ENCODE results near the gene CBLN1. TPM values are rescaled to one million over a fixed set of nuclear protein-coding genes. Genes with fewer than 3 reads are reported as not detected.

CBLN1 gene
- polyA plus RNA-seq, 1 donor from 2014 or later = 7.7 TPM

DNA sequence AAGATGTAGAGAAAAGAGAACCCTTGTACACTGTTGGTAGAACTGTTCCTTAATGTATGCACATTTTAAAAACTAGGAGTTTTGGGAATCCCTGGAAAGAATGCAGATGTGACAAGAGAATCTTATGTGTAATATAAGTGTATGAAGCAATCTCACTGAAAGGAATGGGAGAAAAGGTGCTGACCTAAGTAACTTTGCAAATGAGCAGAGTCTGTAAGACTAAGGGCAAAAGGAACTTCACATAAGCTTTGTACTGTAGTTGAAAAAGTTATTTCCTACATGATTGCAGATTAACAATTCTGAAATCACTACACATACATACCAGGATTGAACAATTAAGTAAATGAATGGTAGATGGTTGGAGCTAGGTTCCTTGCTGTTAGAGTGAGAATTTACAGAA lies 22.3 kb downstream of the CBLN1 start:
- no peaks in the 10 kb centered on the region for H3F3A ChIP-seq (ENCODE audit: insufficient read depth, low read length, poor library complexity, severe bottlenecking)
- no peak overlapping the region for H3K4me3 ChIP-seq (ENCODE audit: low read length)
- H3K9me2 ChIP-seq (ENCODE audit: insufficient read depth, low read length) = no peaks in the 10 kb centered on the region
- H2AFZ ChIP-seq (ENCODE audit: low read depth, low read length) = no peak overlapping the region
- H3K4me2 ChIP-seq (ENCODE audit: low read length) = no peak overlapping the region
- no peaks in the 10 kb centered on the region for H3K79me2 ChIP-seq (replicated peaks; ENCODE audit: insufficient read depth, low read length)
- no peaks in the 10 kb centered on the region for H3K9me3 ChIP-seq (ENCODE audit: low read length)
- no peak overlapping the region for H3K27ac ChIP-seq (ENCODE audit: low read length)
- H4K20me1 ChIP-seq (ENCODE audit: insufficient read depth) = no peaks in the 10 kb centered on the region
- no peak overlapping the region for H3K9ac ChIP-seq (ENCODE audit: low read length)
- no peak for TF ChIP-seq POLR2AphosphoS5 (IDR thresholded peaks at IDR 0.05)
- TF ChIP-seq, protein P1, sequence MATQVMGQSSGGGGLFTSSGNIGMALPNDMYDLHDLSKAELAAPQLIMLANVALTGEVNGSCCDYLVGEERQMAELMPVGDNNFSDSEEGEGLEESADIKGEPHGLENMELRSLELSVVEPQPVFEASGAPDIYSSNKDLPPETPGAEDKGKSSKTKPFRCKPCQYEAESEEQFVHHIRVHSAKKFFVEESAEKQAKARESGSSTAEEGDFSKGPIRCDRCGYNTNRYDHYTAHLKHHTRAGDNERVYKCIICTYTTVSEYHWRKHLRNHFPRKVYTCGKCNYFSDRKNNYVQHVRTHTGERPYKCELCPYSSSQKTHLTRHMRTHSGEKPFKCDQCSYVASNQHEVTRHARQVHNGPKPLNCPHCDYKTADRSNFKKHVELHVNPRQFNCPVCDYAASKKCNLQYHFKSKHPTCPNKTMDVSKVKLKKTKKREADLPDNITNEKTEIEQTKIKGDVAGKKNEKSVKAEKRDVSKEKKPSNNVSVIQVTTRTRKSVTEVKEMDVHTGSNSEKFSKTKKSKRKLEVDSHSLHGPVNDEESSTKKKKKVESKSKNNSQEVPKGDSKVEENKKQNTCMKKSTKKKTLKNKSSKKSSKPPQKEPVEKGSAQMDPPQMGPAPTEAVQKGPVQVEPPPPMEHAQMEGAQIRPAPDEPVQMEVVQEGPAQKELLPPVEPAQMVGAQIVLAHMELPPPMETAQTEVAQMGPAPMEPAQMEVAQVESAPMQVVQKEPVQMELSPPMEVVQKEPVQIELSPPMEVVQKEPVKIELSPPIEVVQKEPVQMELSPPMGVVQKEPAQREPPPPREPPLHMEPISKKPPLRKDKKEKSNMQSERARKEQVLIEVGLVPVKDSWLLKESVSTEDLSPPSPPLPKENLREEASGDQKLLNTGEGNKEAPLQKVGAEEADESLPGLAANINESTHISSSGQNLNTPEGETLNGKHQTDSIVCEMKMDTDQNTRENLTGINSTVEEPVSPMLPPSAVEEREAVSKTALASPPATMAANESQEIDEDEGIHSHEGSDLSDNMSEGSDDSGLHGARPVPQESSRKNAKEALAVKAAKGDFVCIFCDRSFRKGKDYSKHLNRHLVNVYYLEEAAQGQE (IDR thresholded peaks at IDR 0.05; ENCODE audit: borderline replicate concordance) = no peak
- TF ChIP-seq EZH2 (IDR thresholded peaks at IDR 0.05; ENCODE audit: borderline replicate concordance, insufficient read depth, low read length, poor library complexity, severe bottlenecking) = no peak
- TF ChIP-seq EP300 (conservative IDR thresholded peaks at IDR 0.05; ENCODE audit: poor library complexity, severe bottlenecking) = no peak
- TF ChIP-seq, protein P2, sequence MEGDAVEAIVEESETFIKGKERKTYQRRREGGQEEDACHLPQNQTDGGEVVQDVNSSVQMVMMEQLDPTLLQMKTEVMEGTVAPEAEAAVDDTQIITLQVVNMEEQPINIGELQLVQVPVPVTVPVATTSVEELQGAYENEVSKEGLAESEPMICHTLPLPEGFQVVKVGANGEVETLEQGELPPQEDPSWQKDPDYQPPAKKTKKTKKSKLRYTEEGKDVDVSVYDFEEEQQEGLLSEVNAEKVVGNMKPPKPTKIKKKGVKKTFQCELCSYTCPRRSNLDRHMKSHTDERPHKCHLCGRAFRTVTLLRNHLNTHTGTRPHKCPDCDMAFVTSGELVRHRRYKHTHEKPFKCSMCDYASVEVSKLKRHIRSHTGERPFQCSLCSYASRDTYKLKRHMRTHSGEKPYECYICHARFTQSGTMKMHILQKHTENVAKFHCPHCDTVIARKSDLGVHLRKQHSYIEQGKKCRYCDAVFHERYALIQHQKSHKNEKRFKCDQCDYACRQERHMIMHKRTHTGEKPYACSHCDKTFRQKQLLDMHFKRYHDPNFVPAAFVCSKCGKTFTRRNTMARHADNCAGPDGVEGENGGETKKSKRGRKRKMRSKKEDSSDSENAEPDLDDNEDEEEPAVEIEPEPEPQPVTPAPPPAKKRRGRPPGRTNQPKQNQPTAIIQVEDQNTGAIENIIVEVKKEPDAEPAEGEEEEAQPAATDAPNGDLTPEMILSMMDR (IDR thresholded peaks at IDR 0.05; ENCODE audit: poor library complexity, severe bottlenecking) = no peak
- TF ChIP-seq MXI1 (conservative IDR thresholded peaks at IDR 0.05; ENCODE audit: poor library complexity, severe bottlenecking) = no peak
- no peak for TF ChIP-seq TAF1 (IDR thresholded peaks at IDR 0.05; ENCODE audit: low read depth)
- no peak for TF ChIP-seq RAD21 (conservative IDR thresholded peaks at IDR 0.05)
- TF ChIP-seq SMC3 (conservative IDR thresholded peaks at IDR 0.05; ENCODE audit: poor library complexity) = no peak
- H3K36me3 ChIP-seq (ENCODE audit: insufficient read depth, low read length) = no peaks in the 10 kb centered on the region
- H3K27me3 ChIP-seq (ENCODE audit: insufficient read depth, low read depth, low read length) = peaks cover 5% of the 10 kb centered on the region

DNA sequence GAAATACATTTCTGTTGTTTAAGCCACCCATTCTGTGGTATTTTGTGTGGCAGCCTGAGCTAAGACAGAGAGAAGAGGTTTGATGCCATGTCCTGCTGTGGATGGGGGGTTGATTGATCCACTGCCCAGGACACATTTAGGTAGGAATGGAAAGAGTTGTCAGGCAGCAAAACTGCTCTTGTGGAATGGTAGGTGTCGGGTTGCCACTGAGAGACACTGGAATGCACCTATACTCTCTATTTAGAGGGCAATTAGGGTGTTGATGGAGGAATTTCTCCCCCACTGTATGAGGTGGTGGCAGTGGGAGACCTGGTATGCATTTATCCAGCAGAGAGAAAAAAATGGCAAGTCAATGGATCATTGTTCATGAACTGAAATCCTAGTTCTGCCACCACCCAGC lies 30.9 kb downstream of the CBLN1 start:
- no peaks in the 10 kb centered on the region for H3F3A ChIP-seq (ENCODE audit: insufficient read depth, low read length, poor library complexity, severe bottlenecking)
- no peak overlapping the region for H3K4me3 ChIP-seq (ENCODE audit: low read length)
- no peaks in the 10 kb centered on the region for H4K20me1 ChIP-seq (ENCODE audit: insufficient read depth)
- no peaks in the 10 kb centered on the region for H3K27me3 ChIP-seq (ENCODE audit: insufficient read depth, low read depth, low read length)
- no peaks in the 10 kb centered on the region for H3K9me3 ChIP-seq (ENCODE audit: low read length)
- no peaks in the 10 kb centered on the region for H3K79me2 ChIP-seq (replicated peaks; ENCODE audit: insufficient read depth, low read length)
- no peaks in the 10 kb centered on the region for H3K36me3 ChIP-seq (ENCODE audit: insufficient read depth, low read length)
- H3K9me2 ChIP-seq (ENCODE audit: insufficient read depth, low read length) = no peaks in the 10 kb centered on the region
- TF ChIP-seq TAF1 (IDR thresholded peaks at IDR 0.05; ENCODE audit: low read depth) (no peak), RAD21 (conservative IDR thresholded peaks at IDR 0.05) (no peak), MXI1 (conservative IDR thresholded peaks at IDR 0.05; ENCODE audit: poor library complexity, severe bottlenecking) (no peak), SMC3 (conservative IDR thresholded peaks at IDR 0.05; ENCODE audit: poor library complexity) (no peak), EP300 (conservative IDR thresholded peaks at IDR 0.05; ENCODE audit: poor library complexity, severe bottlenecking) (no peak), EZH2 (IDR thresholded peaks at IDR 0.05; ENCODE audit: borderline replicate concordance, insufficient read depth, low read length, poor library complexity, severe bottlenecking) (no peak), POLR2AphosphoS5 (IDR thresholded peaks at IDR 0.05) (no peak)
- TF ChIP-seq, protein P2 (IDR thresholded peaks at IDR 0.05; ENCODE audit: poor library complexity, severe bottlenecking) = no peak
- TF ChIP-seq, protein P1 (IDR thresholded peaks at IDR 0.05; ENCODE audit: borderline replicate concordance) = no peak
- H3K27ac ChIP-seq (ENCODE audit: low read length) = no peak overlapping the region
- no peak overlapping the region for H3K4me2 ChIP-seq (ENCODE audit: low read length)
- no peak overlapping the region for H2AFZ ChIP-seq (ENCODE audit: low read depth, low read length)
- H3K9ac ChIP-seq (ENCODE audit: low read length) = no peak overlapping the region

Measured in neural cell (in vitro differentiated cells).